ENCODE results near the gene ZDHHC24. TPM values are rescaled to one million over a fixed set of nuclear protein-coding genes. Genes with fewer than 3 reads are reported as not detected.
"Not testable (repeated sequence)": the region's sequence is repeated elsewhere in the genome, so short reads cannot be mapped to it uniquely, and the experiment has no call there.

ZDHHC24 gene
- 1 to 10 TPM; 7.9 to 8.2 TPM for total RNA-seq
- long read RNA-seq, full-length matches to known transcripts, result 19 of 28 reads
- long read RNA-seq, partial matches to known transcripts, result 0 of 28 reads
- long read RNA-seq, other reads (novel, unspliced or antisense), result 9 of 28 reads

GRCh38 chr11:66545701-66546367 lies at the start of gene ZDHHC24:
Gene ZDHHC24 (minus strand): TSS chr11:66546048. CDS start chr11:66546003, 45 bp downstream.
- intact Hi-C loops (cut with DNase I), result no loop called here
- DNase-seq, result peak; percentile 99

GRCh38 chr11:66595245-66595904 lies 49.5 kb upstream of the ZDHHC24 start:
- ATAC-seq (peak; percentile 20 to 57), DNase-seq (peak; percentile 65)
- intact Hi-C loops (cut with DNase I), result no loop called here

More at GRCh38 chr11:66545701-66546367, at the start of gene ZDHHC24:
- peak; percentile 96 for ATAC-seq

- ATAC-seq, result no peak
- intact Hi-C loops (cut with DNase I), result no loop called here
These were observed 47.8 kb upstream of the ZDHHC24 start for GRCh38 chr11:66593650-66594049.

GRCh38 chr11:66593303-66593635 lies 47.4 kb upstream of the ZDHHC24 start:
- intact Hi-C loops (cut with DNase I), result no loop called here

More at GRCh38 chr11:66593650-66594049, 47.8 kb upstream of the ZDHHC24 start:
- DNase-seq, result no peak

GRCh38 chr11:66592457-66593302 lies 46.8 kb upstream of the ZDHHC24 start, which contains the start of the genes CCDC87 and CCS:
Gene CCDC87 (minus strand): TSS chr11:66593063. CDS start chr11:66593015, 48 bp downstream.
Gene CCS (plus strand): TSS chr11:66593185. CDS start chr11:66593262, 77 bp downstream.
- intact Hi-C loops (cut with DNase I), result no loop called here
- peak; percentile 97 to 98 for ATAC-seq
- peak; percentile 99 for DNase-seq

More at GRCh38 chr11:66593303-66593635, 47.4 kb upstream of the ZDHHC24 start:
- ATAC-seq (peak in 1 of 2 donors; percentile 8), DNase-seq (no peak)

- DNase-seq, result no peak
- intact Hi-C loops (cut with DNase I), result no loop called here
- ATAC-seq, result no peak
These were observed 45.3 kb upstream of the ZDHHC24 start for GRCh38 chr11:66591175-66591574.

GRCh38 chr11:66589996-66590675 lies 44.3 kb upstream of the ZDHHC24 start:
- intact Hi-C loops (cut with DNase I), result no loop called here
- no peak for ATAC-seq
- DNase-seq, result no peak

- ATAC-seq; intact Hi-C loops (cut with DNase I); DNase-seq: not testable (repeated sequence)
These were observed 43.5 kb upstream of the ZDHHC24 start for GRCh38 chr11:66589315-66589714.

GRCh38 chr11:66586136-66586535 lies 40.3 kb upstream of the ZDHHC24 start:
- intact Hi-C loops (cut with DNase I), result no loop called here
- ATAC-seq, result no peak
- no peak for DNase-seq

GRCh38 chr11:66585447-66585846 lies 39.6 kb upstream of the ZDHHC24 start:
- ATAC-seq; DNase-seq; intact Hi-C loops (cut with DNase I): not testable (repeated sequence)

GRCh38 chr11:66582565-66583147 lies 36.8 kb upstream of the ZDHHC24 start:
- ATAC-seq; DNase-seq; intact Hi-C loops (cut with DNase I): not testable (repeated sequence)

- ATAC-seq (no peak), DNase-seq (no peak)
- intact Hi-C loops (cut with DNase I), result no loop called here
These were observed 35.4 kb upstream of the ZDHHC24 start for GRCh38 chr11:66581261-66581660.

GRCh38 chr11:66580803-66581202 lies 35.0 kb upstream of the ZDHHC24 start:
- DNase-seq (no peak), ATAC-seq (no peak)
- intact Hi-C loops (cut with DNase I), result no loop called here

- intact Hi-C loops (cut with DNase I), result loop anchor here (1.0 to 10.0 kb wide), 3 partner anchors 99 to 256 kb away; no protein-coding TSS in a partner anchor
- DNase-seq, result peak; percentile 88
- peak; percentile 92 to 96 for ATAC-seq
These were observed 33.3 kb upstream of the ZDHHC24 start for GRCh38 chr11:66579017-66579606.

- intact Hi-C loops (cut with DNase I), result loop anchor here (10.0 kb wide), 1 partner anchor 264 kb away; no protein-coding TSS in a partner anchor
- DNase-seq, result no peak
- no peak for ATAC-seq
These were observed 25.0 kb upstream of the ZDHHC24 start for GRCh38 chr11:66570850-66571180.

- intact Hi-C loops (cut with DNase I), result loop anchor here (10.0 kb wide), 1 partner anchor 265 kb away; no protein-coding TSS in a partner anchor
- DNase-seq, result no peak
- no peak for ATAC-seq
These were observed 24.4 kb upstream of the ZDHHC24 start for GRCh38 chr11:66570079-66570849.

GRCh38 chr11:66569076-66569475 lies 23.2 kb upstream of the ZDHHC24 start:
- intact Hi-C loops (cut with DNase I), result no loop called here
- ATAC-seq, result no peak
- no peak for DNase-seq

Measured in left cardiac atrium (tissue), 4 donors.